Hematopoietic multipotent progenitor cell treated with erythropoietin and hydrocortisone succinate and interleukin-3 and kit ligand, for 8 days (in vitro differentiated cells): ENCODE results near the gene STOX1.
"Not testable (repeated sequence)": the region's sequence is repeated elsewhere in the genome, so short reads cannot be mapped to it uniquely, and the experiment has no call there.

ENCODE experiments used
- DNase-seq: peaks from one replicate; pipeline ENCODE4 v3.0.0-alpha.2; 2015

The STOX1 gene

GRCh38 chr10:68899186-68899745 lies 71.9 kb downstream of the STOX1 start:
- no peak for DNase-seq

- DNase-seq: no peak
These were observed 73.2 kb downstream of the STOX1 start for GRCh38 chr10:68900427-68901104.

GRCh38 chr10:68901105-68901927 lies 74.0 kb downstream of the STOX1 start, which contains the start of gene DDX50:
Gene DDX50 (plus strand): TSS chr10:68901315. CDS start chr10:68901385, 70 bp downstream.
- DNase-seq: peak; percentile 100

GRCh38 chr10:68902382-68902781 lies 75.1 kb downstream of the STOX1 start:
- no peak for DNase-seq

GRCh38 chr10:68924593-68924992 lies 97.3 kb downstream of the STOX1 start:
- no peak for DNase-seq

GRCh38 chr10:68925489-68925888 lies 98.2 kb downstream of the STOX1 start:
- no peak for DNase-seq

GRCh38 chr10:68929157-68929556 lies 101.8 kb downstream of the STOX1 start:
- DNase-seq: not testable (repeated sequence)

- not testable (repeated sequence) for DNase-seq
These were observed 102.6 kb downstream of the STOX1 start for GRCh38 chr10:68929888-68930287.

- not testable (repeated sequence) for DNase-seq
These were observed 105.5 kb downstream of the STOX1 start for GRCh38 chr10:68932860-68933259.

- no peak for DNase-seq
These were observed 107.7 kb downstream of the STOX1 start for GRCh38 chr10:68934994-68935393.

GRCh38 chr10:68938117-68938516 lies 110.8 kb downstream of the STOX1 start:
- DNase-seq: peak; percentile 39

GRCh38 chr10:68938884-68939283 lies 111.6 kb downstream of the STOX1 start:
- no peak for DNase-seq

GRCh38 chr10:68940917-68941316 lies 113.6 kb downstream of the STOX1 start:
- not testable (repeated sequence) for DNase-seq
